Dendritic cell treated with granulocyte-macrophage colony-stimulating factor and Interleukin-4, amounts not matched to agents 40 ng/mL and 50 ng/mL, for 4 days (primary cell): Measurements from ENCODE around the gene CDC14A.

ENCODE experiments used
- H3K27ac Mint-ChIP-seq: one replicate; pipeline ENCODE4 v1.8.0; 2022; ENCODE audit warnings: mild to moderate bottlenecking, mixed read lengths
- H3K27me3 Mint-ChIP-seq: one replicate; pipeline ENCODE4 v1.8.0; 2022; ENCODE audit warnings: mild to moderate bottlenecking, mixed read lengths
- H3K36me3 Mint-ChIP-seq: one replicate; pipeline ENCODE4 v1.8.0; 2022; ENCODE audit warnings: low read depth, mixed read lengths
- H3K4me1 Mint-ChIP-seq: one replicate; pipeline ENCODE4 v1.8.0; 2022; ENCODE audit warnings: low read depth, mixed read lengths
- H3K4me3 Mint-ChIP-seq: one replicate; pipeline ENCODE4 v1.8.0; 2022; ENCODE audit warnings: mild to moderate bottlenecking, moderate library complexity, mixed read lengths
- H3K9me3 Mint-ChIP-seq: one replicate; pipeline ENCODE4 v1.8.0; 2022; ENCODE audit warnings: mixed read lengths
- intact Hi-C: fragments of 100-400 bp; cut with micrococcal nuclease; formaldehyde crosslinking; loops from one replicate; pipeline ENCODE4 v1.15.0; 2022

CDC14A gene

DNA sequence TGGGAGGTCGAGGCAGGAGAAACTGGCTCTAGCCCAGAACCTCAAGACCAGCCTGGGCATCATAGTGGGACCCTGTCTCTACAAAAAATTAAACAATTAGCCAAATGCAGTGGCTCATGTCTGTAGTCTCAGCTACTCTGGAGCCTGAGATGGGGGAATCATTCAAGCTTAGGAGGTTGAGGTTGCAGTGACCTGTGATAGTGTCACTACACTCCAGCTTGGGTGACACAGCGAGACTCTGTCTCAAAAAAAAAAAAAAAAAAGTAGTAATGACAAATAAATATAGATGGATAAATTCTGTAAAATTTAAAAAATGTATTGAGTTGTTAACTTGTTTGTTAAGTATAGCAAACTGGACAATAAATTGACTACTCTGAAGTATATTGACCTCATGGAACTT lies 5.9 kb upstream of the CDC14A start:
- Mint-ChIP-seq H3K27ac (no peak overlapping the region), H3K27me3 (no peaks in the 10 kb centered on the region)

DNA sequence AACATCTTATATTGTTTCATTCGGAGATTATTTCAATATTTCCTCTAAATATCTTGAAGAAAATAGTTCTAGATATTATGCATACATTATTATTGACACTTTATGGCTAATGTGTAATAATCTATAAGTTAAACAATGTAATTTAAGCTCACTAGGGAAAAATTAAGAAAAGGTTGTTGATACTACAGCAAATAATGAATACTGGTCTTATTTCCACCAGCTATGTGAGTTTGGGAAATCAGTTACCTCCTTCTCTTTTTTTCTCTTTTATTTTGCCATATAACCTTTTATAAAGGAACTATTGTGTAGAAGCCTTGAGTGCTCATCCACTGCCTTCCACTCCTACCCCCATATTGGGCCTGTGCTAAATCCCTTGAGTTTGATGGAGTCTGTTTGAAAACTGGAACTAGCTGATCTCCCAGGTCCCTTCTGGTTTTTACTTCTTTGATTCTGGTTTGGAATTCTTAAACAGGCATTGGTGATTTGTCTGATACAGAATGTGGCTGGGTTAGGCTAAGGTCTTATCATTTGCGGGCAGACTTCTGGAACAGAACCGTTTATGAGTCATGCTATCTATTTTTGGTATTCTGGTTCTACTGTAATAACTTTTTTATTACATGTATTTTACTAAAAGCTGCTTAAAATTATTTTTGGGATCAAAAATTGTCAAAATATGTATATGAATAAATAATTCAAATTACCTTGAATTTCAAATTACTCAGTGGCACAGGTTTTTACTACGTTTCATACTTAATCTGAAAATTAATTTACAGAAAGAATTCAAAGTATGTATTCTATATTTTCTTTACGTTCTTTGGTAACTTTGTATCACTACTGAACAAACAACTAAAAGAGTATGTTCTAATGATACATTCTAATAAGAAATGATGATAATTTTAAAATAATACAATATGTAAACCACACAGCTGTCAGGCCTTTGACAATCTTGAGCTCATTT lies 5.0 kb upstream of the CDC14A start:
- Mint-ChIP-seq H3K27ac (no peak overlapping the region), H3K27me3 (no peaks in the 10 kb centered on the region), H3K9me3 (no peaks in the 10 kb centered on the region), H3K36me3 (peaks cover 9% of the 10 kb centered on the region), H3K4me3 (no peak overlapping the region), H3K4me1 (peaks cover 12% of the 10 kb centered on the region)
- intact Hi-C loops: no loop called here

More for the DNA sequence above, 5.9 kb upstream of the CDC14A start:
- H3K9me3 Mint-ChIP-seq: no peaks in the 10 kb centered on the region
- no peaks in the 10 kb centered on the region for H3K36me3 Mint-ChIP-seq
- intact Hi-C loops: no loop called here
- H3K4me1 Mint-ChIP-seq: peaks cover 6% of the 10 kb centered on the region
- no peak overlapping the region for H3K4me3 Mint-ChIP-seq

DNA sequence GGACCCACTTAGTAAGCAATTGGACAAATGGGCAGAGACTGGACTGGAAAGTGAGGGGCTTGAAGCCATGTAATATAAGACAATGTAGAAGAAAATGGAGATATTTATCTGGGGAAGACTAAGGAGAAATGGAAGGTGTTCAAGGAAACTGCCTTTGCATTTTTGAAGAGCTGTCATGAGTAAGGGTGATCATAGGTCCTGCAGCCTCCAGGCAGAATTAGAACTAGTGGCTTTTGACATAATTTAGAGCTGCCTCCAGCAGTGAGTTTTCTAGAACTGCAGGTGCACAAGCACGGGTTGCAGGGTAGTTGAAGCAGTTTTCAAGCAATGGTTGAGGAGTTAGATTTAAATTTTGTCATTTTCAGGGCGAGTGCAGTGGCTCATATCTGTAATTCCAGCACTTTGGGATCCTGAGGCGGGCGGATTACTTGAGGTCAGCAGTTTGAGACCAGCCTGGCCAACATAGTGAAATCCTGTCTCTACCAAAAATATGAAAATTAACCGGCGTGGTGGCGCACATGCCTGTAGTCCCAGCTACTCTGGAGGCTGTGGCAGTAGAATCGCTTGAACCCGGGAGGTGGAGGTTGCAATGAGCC lies 3.7 kb upstream of the CDC14A start:
- Mint-ChIP-seq H3K4me3 (no peak overlapping the region), H3K27ac (no peak overlapping the region), H3K9me3 (no peaks in the 10 kb centered on the region), H3K27me3 (no peaks in the 10 kb centered on the region), H3K4me1 (peaks cover 20% of the 10 kb centered on the region), H3K36me3 (peaks cover 19% of the 10 kb centered on the region)
- intact Hi-C loops: no loop called here

DNA sequence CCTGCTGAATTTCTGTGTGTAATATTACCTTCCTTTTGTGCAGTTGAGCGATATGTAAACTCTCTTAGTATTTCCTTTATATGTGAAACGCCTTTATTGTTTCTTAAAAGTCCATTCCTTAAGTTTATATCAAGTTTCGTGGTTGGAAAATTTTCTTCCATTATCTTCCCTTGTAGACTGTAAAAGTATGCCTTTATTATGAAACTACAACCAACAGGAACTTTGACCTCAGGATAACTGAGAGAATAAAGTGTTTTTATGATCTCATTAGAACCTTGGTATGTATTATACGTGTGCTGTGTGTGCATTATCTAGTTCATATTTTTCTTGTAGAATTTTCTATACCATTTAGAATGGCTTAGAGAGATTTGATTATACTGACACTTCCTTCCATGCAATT lies 3.1 kb upstream of the CDC14A start:
- Mint-ChIP-seq H3K27me3 (no peaks in the 10 kb centered on the region), H3K27ac (no peak overlapping the region), H3K9me3 (no peaks in the 10 kb centered on the region), H3K4me1 (peaks cover 20% of the 10 kb centered on the region), H3K36me3 (peaks cover 19% of the 10 kb centered on the region), H3K4me3 (no peak overlapping the region)
- intact Hi-C loops: no loop called here

DNA sequence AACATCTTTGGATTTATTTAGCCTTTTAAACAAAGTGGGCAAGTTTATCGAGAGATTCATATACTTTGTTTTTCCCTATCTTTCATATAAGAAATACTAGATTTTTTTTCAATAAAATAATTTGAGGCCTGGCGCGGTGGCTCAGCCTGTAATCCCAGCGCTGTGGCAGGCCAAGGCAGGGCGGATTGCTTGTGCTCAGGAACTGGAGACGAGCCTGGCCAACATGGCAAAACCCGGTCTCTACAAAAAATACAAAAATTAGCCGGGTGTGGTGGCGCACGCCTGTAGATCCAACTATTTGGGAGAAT lies 1.6 kb upstream of the CDC14A start:
- no peaks in the 10 kb centered on the region for H3K9me3 Mint-ChIP-seq
- peaks cover 32% of the 10 kb centered on the region for H3K4me1 Mint-ChIP-seq
- intact Hi-C loops: loop anchor here (5.0 kb wide), 2 partner anchors 103 to 547 kb away; partner anchors contain the start of genes DBT and SLC30A7

DNA sequence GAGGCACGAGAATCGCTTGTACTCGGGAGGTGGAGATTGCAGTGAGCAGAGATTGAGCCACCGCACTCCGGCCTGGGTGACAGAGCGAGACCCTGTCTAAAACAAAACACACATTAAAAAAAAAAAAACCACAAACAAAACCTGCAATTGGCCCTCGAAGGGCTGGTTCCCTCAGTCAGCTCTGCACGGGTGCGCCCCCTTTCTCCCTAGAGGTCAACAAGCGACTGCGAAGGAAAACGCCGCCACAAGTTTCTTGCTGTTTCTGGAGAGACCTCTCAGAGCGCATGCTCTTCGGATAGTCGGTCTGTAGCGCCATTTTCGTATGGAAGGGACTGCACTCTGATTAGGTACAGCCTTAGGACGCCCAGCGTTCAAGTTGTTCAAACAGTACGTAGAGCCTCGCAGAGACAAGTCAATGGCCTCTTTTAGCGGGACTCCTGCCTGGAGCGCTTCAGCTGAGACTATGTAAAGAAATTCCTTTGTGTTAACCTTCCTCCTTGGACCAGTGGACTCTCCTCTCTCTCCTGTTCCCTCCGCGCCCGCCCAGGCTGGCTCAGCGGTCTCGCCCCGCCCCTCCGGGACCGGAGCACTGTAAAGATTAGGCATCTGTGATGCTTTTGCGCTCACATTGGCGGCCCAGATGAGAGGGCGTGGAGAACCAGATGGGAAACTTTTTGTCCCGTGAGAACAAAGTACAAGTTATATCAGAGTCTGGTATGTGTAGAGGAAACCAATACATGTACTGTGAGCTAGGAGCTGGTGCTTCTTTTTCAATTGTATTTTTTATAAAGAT lies 1.0 kb upstream of the CDC14A start:
- H3K4me3 Mint-ChIP-seq: peak overlapping the region; percentile 91
- no peaks in the 10 kb centered on the region for H3K27me3 Mint-ChIP-seq
- intact Hi-C loops: loop anchor here (5.0 kb wide), 2 partner anchors 104 to 546 kb away; partner anchors contain the start of genes DBT and SLC30A7
- H3K4me1 Mint-ChIP-seq: peaks cover 37% of the 10 kb centered on the region
- H3K9me3 Mint-ChIP-seq: no peaks in the 10 kb centered on the region
- peaks cover 28% of the 10 kb centered on the region for H3K36me3 Mint-ChIP-seq
- peak overlapping the region; percentile 89 for H3K27ac Mint-ChIP-seq

More for the DNA sequence above, 1.6 kb upstream of the CDC14A start:
- Mint-ChIP-seq H3K36me3 (peaks cover 23% of the 10 kb centered on the region), H3K27ac (peak overlapping the region; percentile 89), H3K27me3 (no peaks in the 10 kb centered on the region), H3K4me3 (peak overlapping the region; percentile 91)

DNA sequence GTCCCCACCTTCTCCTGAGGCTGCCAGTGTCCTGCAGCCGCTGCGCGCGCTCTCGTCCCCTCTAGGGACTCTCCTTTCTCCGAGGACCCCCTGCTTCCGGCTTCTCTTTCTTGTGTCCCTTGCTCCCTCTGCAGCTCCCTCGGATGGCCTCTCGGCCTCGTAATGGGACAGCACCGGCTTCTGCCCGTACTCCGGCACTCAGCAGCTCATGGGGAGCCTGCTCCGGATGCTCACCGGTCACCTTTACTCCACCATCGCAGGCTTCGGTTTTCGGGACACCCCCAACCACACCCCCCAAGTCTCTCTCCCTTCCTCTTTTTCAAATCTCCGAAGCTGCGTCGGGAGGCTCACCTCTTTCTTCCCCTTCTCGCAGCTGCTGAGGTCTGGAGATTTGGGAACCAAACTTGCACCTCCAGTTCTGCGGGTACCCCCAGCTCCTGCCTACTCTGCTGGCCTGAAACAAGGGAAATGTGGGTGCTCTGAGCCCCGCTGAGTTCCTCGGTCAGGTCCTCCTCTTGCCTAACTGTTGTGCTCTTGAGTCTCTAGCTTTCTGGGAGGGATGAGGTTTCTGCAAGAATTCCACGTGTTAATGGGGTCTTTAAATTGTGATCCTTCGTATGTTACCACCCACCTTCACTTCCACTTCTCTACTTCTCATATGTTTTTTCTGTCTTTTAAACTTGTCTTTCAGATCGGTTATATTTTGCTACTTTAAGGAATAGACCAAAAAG lies 930 bp downstream of the CDC14A start:
- intact Hi-C loops: loop anchor here (2.0 to 5.0 kb wide), 3 partner anchors 106 to 544 kb away; partner anchors contain the start of genes DBT, SASS6, SLC30A7 and TRMT13
- peak overlapping the region; percentile 89 for H3K27ac Mint-ChIP-seq
- H3K4me1 Mint-ChIP-seq: peaks cover 46% of the 10 kb centered on the region
- H3K36me3 Mint-ChIP-seq: peaks cover 29% of the 10 kb centered on the region
- H3K27me3 Mint-ChIP-seq: no peaks in the 10 kb centered on the region
- no peaks in the 10 kb centered on the region for H3K9me3 Mint-ChIP-seq
- H3K4me3 Mint-ChIP-seq: peak overlapping the region; percentile 91

DNA sequence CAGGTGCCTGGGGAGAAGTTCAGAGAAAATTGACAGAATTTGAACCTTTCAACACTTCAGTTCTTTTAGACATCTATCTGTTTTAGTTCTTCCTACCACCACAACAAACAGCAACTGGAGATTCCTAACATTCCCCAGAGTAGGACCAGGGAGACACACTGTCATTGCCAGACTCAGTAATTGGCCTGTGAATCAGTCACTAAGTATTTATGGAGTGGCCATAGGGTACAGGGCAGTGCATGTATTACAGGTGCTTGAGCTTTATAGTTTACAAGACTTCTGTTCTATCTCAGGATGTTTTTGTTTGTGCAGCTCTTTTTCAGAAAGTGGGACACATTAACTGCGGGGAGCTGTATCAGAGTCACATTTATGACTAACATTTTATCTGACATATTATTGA lies 1.7 kb downstream of the CDC14A start:
- intact Hi-C loops: loop anchor here (2.0 to 5.0 kb wide), 3 partner anchors 107 to 543 kb away; partner anchors contain the start of genes DBT, SASS6, SLC30A7 and TRMT13
- H3K27me3 Mint-ChIP-seq: no peaks in the 10 kb centered on the region

DNA sequence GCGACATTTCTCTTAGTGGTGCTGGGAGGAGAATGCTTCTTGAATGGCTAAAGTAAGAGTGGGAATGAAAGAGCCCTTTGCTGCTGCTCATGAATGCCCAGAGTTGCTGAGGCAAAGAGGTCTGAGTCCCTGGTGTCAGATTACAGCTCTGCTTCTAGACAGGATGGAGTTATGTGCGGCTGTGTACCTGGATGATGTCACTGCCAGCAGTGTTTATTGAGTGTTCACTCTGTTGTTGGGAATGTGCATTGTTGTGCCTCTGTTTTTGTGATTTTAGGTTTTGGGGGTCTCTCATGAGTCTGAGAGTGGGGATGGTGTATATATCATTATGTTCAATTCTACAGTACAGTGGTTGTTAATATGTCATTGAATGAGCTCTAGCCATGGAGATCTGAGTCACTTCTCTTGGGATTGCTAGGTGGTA lies 2.7 kb downstream of the CDC14A start:
- H3K36me3 Mint-ChIP-seq: peaks cover 29% of the 10 kb centered on the region
- H3K4me3 Mint-ChIP-seq: no peak overlapping the region
- H3K9me3 Mint-ChIP-seq: no peaks in the 10 kb centered on the region
- no peaks in the 10 kb centered on the region for H3K27me3 Mint-ChIP-seq
- intact Hi-C loops: loop anchor here (5.0 kb wide), 2 partner anchors 108 to 542 kb away; partner anchors contain the start of genes DBT and SLC30A7
- H3K4me1 Mint-ChIP-seq: peaks cover 58% of the 10 kb centered on the region
- H3K27ac Mint-ChIP-seq: no peak overlapping the region

More for the DNA sequence above, 1.7 kb downstream of the CDC14A start:
- Mint-ChIP-seq H3K4me1 (peaks cover 48% of the 10 kb centered on the region), H3K27ac (no peak overlapping the region), H3K4me3 (no peak overlapping the region), H3K36me3 (peaks cover 29% of the 10 kb centered on the region), H3K9me3 (no peaks in the 10 kb centered on the region)

DNA sequence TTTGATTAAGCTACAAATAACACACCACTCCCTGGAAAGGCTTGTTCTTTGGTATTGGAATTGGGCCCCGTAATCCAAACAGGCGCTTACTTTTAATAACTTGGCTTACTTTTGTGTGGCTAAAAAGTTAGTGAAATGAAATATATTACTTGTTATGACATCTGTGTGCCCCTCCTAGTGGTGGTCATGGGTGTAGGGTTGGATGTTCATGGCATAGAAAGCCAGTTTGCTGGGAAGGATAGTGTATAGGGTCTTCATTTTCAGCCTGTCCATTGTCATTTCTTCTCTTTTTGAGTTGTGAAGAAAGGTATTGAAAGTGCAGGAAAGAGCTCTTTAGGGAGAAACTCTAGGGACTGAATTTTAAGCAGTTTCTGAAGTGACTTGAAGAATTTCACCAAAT lies 5.9 kb downstream of the CDC14A start:
- Mint-ChIP-seq H3K9me3 (no peaks in the 10 kb centered on the region), H3K4me1 (peaks cover 66% of the 10 kb centered on the region), H3K4me3 (no peak overlapping the region), H3K27ac (no peak overlapping the region), H3K36me3 (peaks cover 27% of the 10 kb centered on the region), H3K27me3 (no peaks in the 10 kb centered on the region)
- intact Hi-C loops: no loop called here

DNA sequence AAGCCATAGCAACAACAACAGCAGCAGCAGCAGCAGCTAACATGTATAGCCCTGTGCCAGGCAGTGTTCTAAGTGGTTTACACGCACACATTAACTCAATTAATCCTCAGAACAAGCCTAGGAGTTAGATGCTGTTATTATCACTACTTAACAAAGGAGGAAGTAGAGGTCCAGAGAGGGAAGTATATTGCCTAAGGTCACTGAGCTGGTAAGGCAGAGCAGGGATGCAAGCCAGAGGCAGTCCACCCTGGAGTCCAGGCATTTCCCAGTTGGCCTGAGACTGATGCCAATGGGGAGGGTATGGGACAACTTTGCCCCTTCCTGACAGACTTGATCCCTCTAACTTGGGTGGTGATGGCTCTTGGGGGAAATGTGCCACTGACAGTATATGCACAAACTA lies 6.8 kb downstream of the CDC14A start:
- Mint-ChIP-seq H3K27ac (no peak overlapping the region), H3K4me1 (peaks cover 57% of the 10 kb centered on the region), H3K36me3 (peaks cover 23% of the 10 kb centered on the region), H3K4me3 (no peak overlapping the region), H3K27me3 (no peaks in the 10 kb centered on the region), H3K9me3 (no peaks in the 10 kb centered on the region)
- intact Hi-C loops: no loop called here

DNA sequence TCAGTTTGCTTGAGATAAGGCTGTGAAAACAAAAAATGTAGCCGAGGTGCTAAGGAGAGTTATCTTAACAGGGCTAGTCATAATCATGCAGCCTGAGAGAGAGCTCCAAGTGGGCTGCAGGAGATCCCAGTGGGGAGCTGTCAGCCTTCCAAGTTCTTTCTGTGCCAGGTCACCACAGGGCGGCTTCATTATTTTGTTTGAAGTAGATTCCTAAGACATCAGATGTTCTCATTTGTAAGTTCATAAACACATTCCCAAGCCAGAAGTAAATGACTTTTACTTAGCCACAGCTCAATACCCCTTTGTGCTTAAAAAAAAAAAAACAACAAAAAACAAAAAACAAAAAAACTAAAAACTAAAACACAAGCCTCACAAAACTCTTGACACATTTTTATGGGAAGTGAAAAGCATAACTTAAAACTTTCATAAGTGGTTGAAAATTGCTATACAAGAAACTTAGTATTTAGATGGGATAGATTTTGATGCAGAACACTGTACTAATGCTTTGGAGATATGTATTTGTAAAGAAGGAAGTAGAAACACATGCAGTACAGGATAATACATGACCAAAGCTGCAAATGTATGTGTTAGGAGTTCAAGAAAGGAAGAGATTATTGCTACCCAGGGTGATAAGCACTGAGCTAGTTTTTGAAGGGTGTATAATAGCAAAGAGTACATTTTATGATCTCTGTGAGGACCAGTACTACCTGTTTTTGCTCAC lies 8.6 kb downstream of the CDC14A start:
- Mint-ChIP-seq H3K4me1 (peaks cover 48% of the 10 kb centered on the region), H3K27ac (peak overlapping the region; percentile 47), H3K4me3 (no peak overlapping the region), H3K9me3 (no peaks in the 10 kb centered on the region), H3K36me3 (peaks cover 18% of the 10 kb centered on the region), H3K27me3 (no peaks in the 10 kb centered on the region)
- intact Hi-C loops: no loop called here
